MCF 10A (cell line): Measurements from ENCODE around the gene GATB. TPM values are rescaled to one million over a fixed set of nuclear protein-coding genes. Genes with fewer than 3 reads are reported as not detected.

Experiments used
- BruUV-seq: library from RNA; stranded (reverse); fragments of 400-500 nt; replicated peaks from 2 replicates; lab custom pipeline; 2021; lab: Mats Ljungman, UMichigan
- CTCF ChIA-PET: fragments of 300-600 bp; sonication (Branson Sonifier 250); formaldehyde crosslinking; extraction: SDS; loops from one replicate; lab custom pipeline; 2021; ENCODE audit warnings: antibody characterized with exemption, inconsistent platforms; lab: Yijun Ruan, JAX
- POLR2A ChIA-PET: fragments of 300-600, 350-650 bp; sonication (Branson Sonifier 250); formaldehyde crosslinking; extraction: SDS; loops from one replicate; lab custom pipeline; 2020; ENCODE audit warnings: antibody characterized with exemption, inconsistent platforms; lab: Yijun Ruan, JAX
- DNase-seq: peaks from one replicate; pipeline ENCODE4 v3.0.0-alpha.2; 2018; ENCODE audit not compliant: unreplicated experiment
- H3K27ac Mint-ChIP-seq: one replicate; pipeline ENCODE4 v1.8.0; 2022; ENCODE audit warnings: mild to moderate bottlenecking, low read depth, mixed read lengths; ENCODE audit not compliant: unreplicated experiment
- H3K27me3 Mint-ChIP-seq: one replicate; pipeline ENCODE4 v1.8.0; 2022; ENCODE audit warnings: mixed read lengths; ENCODE audit not compliant: insufficient read depth, unreplicated experiment
- H3K36me3 Mint-ChIP-seq: one replicate; pipeline ENCODE4 v1.8.0; 2022; ENCODE audit warnings: mild to moderate bottlenecking, moderate library complexity, mixed read lengths; ENCODE audit not compliant: insufficient read depth, unreplicated experiment
- H3K4me1 Mint-ChIP-seq: one replicate; pipeline ENCODE4 v1.8.0; 2022; ENCODE audit warnings: mixed read lengths; ENCODE audit not compliant: insufficient read depth, unreplicated experiment
- H3K4me3 Mint-ChIP-seq: one replicate; pipeline ENCODE4 v1.8.0; 2022; ENCODE audit warnings: mild to moderate bottlenecking, moderate library complexity, mixed read lengths; ENCODE audit not compliant: unreplicated experiment
- H3K9me3 Mint-ChIP-seq: one replicate; pipeline ENCODE4 v1.8.0; 2022; ENCODE audit warnings: mixed read lengths; ENCODE audit not compliant: unreplicated experiment
- intact Hi-C: fragments of 100-400 bp; cut with micrococcal nuclease; formaldehyde crosslinking; loops from 2 replicates; pipeline ENCODE4 v1.14.1; 2022
- total RNA-seq: library from RNA; stranded (reverse); gene quantifications from 2 replicates; pipeline ENCODE4 v1.2.3, GENCODE V29; 2022
- TF ChIP-seq, protein P1 (sequence below): fragments of 200-600 bp; IDR thresholded peaks from one replicate; pipeline ENCODE4 v1.8.0; 2022; ENCODE audit warnings: antibody characterized with exemption, mild to moderate bottlenecking; ENCODE audit not compliant: unreplicated experiment

The GATB gene
- total RNA-seq, 1 experiment from 2014 or later: 17.8 TPM

DNA sequence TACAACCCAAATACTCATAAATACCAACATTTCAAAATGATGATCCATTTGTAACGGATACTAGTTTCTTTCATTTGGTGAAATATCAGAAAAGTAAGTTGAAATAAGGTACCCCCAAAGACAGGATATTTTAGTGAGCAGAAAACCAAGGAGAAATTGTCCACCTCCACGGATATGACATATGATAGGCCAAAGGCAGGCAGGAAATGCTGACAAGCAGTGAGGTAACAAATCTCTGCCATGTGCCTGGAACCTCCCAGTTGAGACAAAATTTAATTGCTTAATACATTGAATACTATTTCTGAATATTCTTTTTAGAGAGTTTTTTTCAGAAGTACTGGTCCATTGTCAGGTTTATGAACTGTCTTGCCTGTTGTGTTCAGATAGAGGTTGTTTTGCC, 118.8 kb downstream of the GATB start:
- H3K4me1 Mint-ChIP-seq: peaks cover 20% of the 10 kb centered on the region
- CTCF ChIA-PET: interaction anchor here (0.6 kb wide), 1 partner anchor 14 kb away, joined by 3 read pairs; no protein-coding TSS in a partner anchor
- no peaks in the 10 kb centered on the region for H3K9me3 Mint-ChIP-seq
- TF ChIP-seq, protein P1, sequence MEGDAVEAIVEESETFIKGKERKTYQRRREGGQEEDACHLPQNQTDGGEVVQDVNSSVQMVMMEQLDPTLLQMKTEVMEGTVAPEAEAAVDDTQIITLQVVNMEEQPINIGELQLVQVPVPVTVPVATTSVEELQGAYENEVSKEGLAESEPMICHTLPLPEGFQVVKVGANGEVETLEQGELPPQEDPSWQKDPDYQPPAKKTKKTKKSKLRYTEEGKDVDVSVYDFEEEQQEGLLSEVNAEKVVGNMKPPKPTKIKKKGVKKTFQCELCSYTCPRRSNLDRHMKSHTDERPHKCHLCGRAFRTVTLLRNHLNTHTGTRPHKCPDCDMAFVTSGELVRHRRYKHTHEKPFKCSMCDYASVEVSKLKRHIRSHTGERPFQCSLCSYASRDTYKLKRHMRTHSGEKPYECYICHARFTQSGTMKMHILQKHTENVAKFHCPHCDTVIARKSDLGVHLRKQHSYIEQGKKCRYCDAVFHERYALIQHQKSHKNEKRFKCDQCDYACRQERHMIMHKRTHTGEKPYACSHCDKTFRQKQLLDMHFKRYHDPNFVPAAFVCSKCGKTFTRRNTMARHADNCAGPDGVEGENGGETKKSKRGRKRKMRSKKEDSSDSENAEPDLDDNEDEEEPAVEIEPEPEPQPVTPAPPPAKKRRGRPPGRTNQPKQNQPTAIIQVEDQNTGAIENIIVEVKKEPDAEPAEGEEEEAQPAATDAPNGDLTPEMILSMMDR: no peak
- intact Hi-C loops: loop anchor here (1.0 kb wide), 1 partner anchor 111 kb away; no protein-coding TSS in a partner anchor
- H3K36me3 Mint-ChIP-seq: peaks cover 10% of the 10 kb centered on the region
- DNase-seq: no peak
- BruUV-seq: no TSS peak
- POLR2A ChIA-PET: interaction anchor here (0.9 to 1.6 kb wide), 5 partner anchors 9 to 232 kb away, joined by 3 to 5 read pairs (median 4); no protein-coding TSS in a partner anchor
- H3K27me3 Mint-ChIP-seq: no peaks in the 10 kb centered on the region
- peak overlapping the region; percentile 88 for H3K27ac Mint-ChIP-seq
- H3K4me3 Mint-ChIP-seq: no peak overlapping the region

DNA sequence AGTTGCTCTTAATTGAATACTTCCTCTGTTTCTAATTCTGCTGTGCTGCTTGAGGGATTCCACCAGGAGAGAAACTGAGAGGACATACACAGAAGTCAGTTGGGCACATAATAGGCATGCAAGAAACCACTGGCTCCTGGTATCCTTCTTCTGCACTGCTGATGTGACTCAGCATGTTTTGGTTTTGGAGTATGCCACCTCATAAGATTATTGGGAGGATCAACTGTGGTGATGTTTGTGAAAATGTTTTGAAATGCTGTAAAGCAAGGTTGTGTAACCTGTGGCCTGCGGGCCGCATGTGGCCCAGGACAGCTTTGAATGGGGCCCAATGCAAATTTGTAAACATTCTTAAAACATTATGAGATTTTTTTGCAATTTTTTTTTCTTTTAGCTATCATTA, 119.6 kb downstream of the GATB start:
- peak; percentile 93 for DNase-seq
- H3K9me3 Mint-ChIP-seq: no peaks in the 10 kb centered on the region
- H3K36me3 Mint-ChIP-seq: peaks cover 10% of the 10 kb centered on the region
- intact Hi-C loops: loop anchor here (1.0 kb wide), 1 partner anchor 110 kb away; no protein-coding TSS in a partner anchor
- BruUV-seq: no TSS peak
- H3K27me3 Mint-ChIP-seq: no peaks in the 10 kb centered on the region
- TF ChIP-seq, protein P1: no peak
- H3K4me1 Mint-ChIP-seq: peaks cover 20% of the 10 kb centered on the region
- H3K4me3 Mint-ChIP-seq: no peak overlapping the region
- ChIA-PET POLR2A (interaction anchor here (0.6 to 1.6 kb wide), 4 partner anchors 10 to 133 kb away, joined by 3 to 5 read pairs (median 3); no protein-coding TSS in a partner anchor), CTCF (interaction anchor here (0.7 to 1.9 kb wide), 2 partner anchors 14 to 1711 kb away, joined by 3 to 4 read pairs; no protein-coding TSS in a partner anchor)
- H3K27ac Mint-ChIP-seq: peak overlapping the region; percentile 88

DNA sequence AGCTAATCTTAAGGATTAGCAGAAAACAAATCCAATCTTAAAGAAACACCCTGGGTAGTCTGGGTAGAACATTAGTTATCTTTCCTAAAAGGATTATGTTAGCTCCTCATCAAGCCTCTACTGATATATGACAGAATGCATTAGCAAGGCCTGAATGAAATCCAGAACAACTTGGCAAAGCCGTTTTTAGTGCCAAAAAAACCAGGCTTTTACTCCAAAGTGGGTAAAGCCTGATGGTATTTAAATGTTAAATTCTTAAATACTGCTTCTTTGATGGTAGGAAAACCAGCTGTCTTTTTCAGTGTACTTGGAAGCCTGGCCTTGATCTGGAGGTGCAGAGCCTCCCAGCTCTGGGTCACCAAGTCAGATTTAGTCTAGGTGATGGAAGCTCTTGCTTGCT, 120.4 kb downstream of the GATB start:
- Mint-ChIP-seq H3K27me3 (no peaks in the 10 kb centered on the region), H3K9me3 (no peaks in the 10 kb centered on the region), H3K4me3 (no peak overlapping the region), H3K36me3 (peaks cover 6% of the 10 kb centered on the region), H3K27ac (peak overlapping the region; percentile 88), H3K4me1 (peaks cover 20% of the 10 kb centered on the region)
- intact Hi-C loops: no loop called here
- BruUV-seq: no TSS peak
- TF ChIP-seq, protein P1: no peak
- no peak for DNase-seq
- POLR2A ChIA-PET: interaction anchor here (0.6 to 1.2 kb wide), 5 partner anchors 9 to 712 kb away, joined by 3 to 4 read pairs (median 3); no protein-coding TSS in a partner anchor
- CTCF ChIA-PET: interaction anchor here (0.6 to 1.9 kb wide), 9 partner anchors 9 to 245 kb away, joined by 3 to 5 read pairs (median 4); no protein-coding TSS in a partner anchor

DNA sequence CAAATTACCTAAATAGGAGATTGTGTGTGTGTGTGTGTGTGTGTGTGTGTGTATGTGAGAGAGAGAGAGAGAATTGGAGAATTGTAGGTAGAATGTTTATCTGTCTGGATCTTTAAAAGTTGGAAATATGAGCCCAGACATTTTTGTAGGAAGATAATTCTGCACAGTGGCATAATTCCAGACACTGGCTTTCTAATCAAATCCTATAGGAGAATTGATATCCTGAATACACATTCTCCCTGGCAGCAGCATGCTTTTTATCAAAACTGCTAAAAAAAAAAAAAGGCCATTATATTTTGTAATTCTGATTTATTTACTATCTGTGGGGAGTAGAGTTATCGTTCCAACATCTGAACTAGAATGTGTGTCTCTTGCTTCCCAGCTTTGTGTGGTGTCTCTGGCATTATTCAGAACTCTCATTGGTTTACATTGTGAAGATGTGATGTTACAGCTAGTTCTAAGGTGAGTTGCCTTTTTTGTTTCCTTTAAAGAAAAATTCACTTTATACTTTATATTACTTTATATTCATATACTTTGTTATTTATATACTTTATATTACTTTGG, 122.4 kb downstream of the GATB start:
- CTCF ChIA-PET: interaction anchor here (0.7 kb wide), 1 partner anchor 466 kb away, joined by 4 read pairs; no protein-coding TSS in a partner anchor
- H3K36me3 Mint-ChIP-seq: peaks cover 6% of the 10 kb centered on the region
- H3K4me3 Mint-ChIP-seq: no peak overlapping the region
- H3K9me3 Mint-ChIP-seq: no peaks in the 10 kb centered on the region
- TF ChIP-seq, protein P1: no peak
- intact Hi-C loops: no loop called here
- no peaks in the 10 kb centered on the region for H3K27me3 Mint-ChIP-seq
- DNase-seq: no peak
- POLR2A ChIA-PET: interaction anchor here (0.6 to 0.8 kb wide), 3 partner anchors 11 to 213 kb away, joined by 3 to 4 read pairs (median 3); no protein-coding TSS in a partner anchor
- peaks cover 20% of the 10 kb centered on the region for H3K4me1 Mint-ChIP-seq
- BruUV-seq: no TSS peak
- no peak overlapping the region for H3K27ac Mint-ChIP-seq
